ACHN (cell line): ENCODE measurements around the gene ARHGAP30.

Experiments used
- DNase-seq: peaks from one replicate; pipeline ENCODE4 v3.0.0-alpha.2; 2015
- in situ Hi-C: cut with HindIII; loops from 2 replicates; pipeline ENCODE4 v1.10.0; 2017; ENCODE audit warnings: low sequenced_read_pairs, low pct_ligation_motif_present, low pct_unique_long_range_greater_than_20kb

Gene ARHGAP30

DNA sequence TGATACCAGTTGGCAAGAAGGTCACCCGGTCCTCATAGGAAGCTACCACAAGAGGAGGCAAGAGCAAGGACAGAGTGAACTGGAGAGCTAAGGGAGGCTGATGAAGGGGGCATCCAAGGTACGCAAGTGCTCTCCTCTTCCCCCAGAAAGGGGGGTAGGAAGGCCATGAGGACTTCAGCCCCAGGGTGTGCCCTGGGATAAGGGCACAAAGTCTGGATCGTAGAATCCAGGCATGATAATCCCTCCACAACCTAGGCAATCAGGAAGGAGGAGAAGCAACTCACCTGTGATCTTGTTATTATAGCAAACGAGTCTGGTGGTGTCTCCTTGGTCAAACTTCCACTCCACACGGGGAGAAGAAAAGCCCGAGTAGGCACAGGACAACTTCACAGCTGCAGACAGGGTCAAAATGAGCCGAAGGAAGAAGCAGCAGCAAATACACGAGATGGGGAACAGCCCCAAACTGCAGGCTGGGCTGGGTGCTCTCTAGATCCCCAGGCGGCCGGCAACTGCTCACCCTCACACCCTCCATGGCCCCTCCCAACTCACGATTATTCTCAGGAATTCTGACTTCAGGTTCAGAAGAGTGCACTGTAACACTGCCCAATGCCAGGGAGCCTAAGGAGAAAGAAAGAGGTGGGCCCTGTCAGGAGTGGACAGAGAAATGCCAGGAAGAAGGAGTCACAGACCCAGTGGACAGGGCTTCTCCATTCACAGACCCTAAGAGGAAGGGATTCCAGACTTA lies 68.8 kb downstream of the ARHGAP30 start:
- in situ Hi-C loops: no loop called here
- no peak for DNase-seq

DNA sequence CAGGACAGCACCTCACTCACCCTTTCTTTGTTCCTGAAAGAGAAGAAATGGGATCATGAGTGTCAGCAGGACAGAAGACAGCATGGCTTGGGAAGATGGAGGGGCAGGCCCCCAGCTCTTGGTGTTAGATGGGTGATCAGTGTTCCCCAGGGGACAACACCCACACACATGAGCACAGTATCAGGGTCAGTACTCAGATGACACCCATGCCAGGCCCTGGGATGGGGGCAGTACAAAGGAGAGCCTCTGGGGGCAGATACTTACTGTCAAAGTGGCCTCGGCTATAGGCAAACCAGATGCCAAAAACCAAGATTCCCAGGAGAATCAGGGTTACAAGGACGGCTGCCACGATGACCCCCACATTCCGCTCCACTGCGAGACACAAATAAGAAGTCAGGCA lies 70.3 kb downstream of the ARHGAP30 start:
- DNase-seq: no peak
- in situ Hi-C loops: no loop called here

DNA sequence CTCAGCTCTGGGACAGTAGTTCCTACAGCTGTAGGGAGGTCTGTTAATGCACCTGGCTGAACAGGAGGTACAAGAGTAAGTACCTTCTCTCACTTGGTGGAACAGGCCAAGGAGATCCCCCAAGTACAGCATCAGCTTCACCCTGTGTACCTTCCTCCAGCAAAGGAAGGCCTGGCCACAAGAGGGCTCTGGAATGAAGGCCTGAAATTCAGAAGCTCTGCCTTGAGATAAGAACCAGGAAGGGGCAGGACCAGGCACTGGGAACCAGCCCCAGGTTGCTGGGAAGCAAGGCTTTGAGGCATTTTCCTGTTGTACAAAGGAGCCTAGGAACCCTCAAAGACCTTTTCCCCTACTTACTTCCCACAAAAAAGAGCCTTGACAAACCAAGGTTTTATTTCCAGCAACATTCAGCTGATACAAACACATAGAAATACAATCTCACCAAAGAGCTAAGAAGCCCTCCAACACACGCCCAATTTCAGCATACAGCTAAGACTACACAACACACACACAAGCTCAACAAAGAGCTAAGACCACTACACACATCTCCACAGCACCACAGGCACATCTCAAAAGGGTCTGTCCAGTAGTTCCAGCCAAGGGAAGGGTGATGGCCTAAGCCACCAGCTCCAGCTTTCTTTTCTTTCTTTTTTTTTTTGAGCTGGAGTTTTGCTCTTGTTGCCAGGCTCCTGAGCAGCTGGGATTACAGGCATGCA lies 72.2 kb downstream of the ARHGAP30 start:
- in situ Hi-C loops: no loop called here
- peak; percentile 70 for DNase-seq
